GM12878 (cell line): ENCODE data around the gene ANXA11. TPM values are rescaled to one million over a fixed set of nuclear protein-coding genes. Genes with fewer than 3 reads are reported as not detected.

Experiments
- ATAC-seq: fragments of 200-7000 bp; cut with Tn5 transposase; 3 replicates; pipeline ENCODE4 v1.9.1; 2020; ENCODE audit warnings: mild to moderate bottlenecking, moderate library complexity
- BruUV-seq: library from RNA; stranded (reverse); fragments of 400-500 nt; replicated peaks from 2 replicates; lab custom pipeline; 2021; lab: Mats Ljungman, UMichigan
- CTCF ChIA-PET: fragments of 300-600 bp; sonication (Branson Sonifier 250); formaldehyde crosslinking; extraction: SDS; loops from one replicate; lab custom pipeline; 2021; ENCODE audit warnings: inconsistent platforms; lab: Yijun Ruan, JAX
- POLR2A ChIA-PET: fragments of 350-600 bp; formaldehyde crosslinking; extraction: SDS; loops from one replicate; lab custom pipeline; 2021; ENCODE audit warnings: inconsistent platforms; lab: Charles Lee
- RAD21 ChIA-PET: fragments of 300-600 bp; sonication (Branson Sonifier 250); formaldehyde crosslinking; loops from one replicate; lab custom pipeline; 2023; ENCODE audit warnings: antibody characterized with exemption; ENCODE audit not compliant: unreplicated experiment; lab: Charles Lee
- SMC1A ChIA-PET: fragments of 300-600 bp; sonication (Branson Sonifier 250); formaldehyde crosslinking; loops from one replicate; lab custom pipeline; 2023; ENCODE audit not compliant: unreplicated experiment, uncharacterized antibody; lab: Charles Lee
- DNase-seq: peaks from one replicate; pipeline ENCODE4 v3.0.0-alpha.2; 2011; ENCODE audit warnings: low read depth, low spot score
- FAIRE-seq: peaks from 3 replicates; lab custom pipeline; 2011; peaks lifted over from hg19 to GRCh38; lab: Jason Lieb, UNC
- H2AFZ ChIP-seq: 2 replicates; pipeline ENCODE4 v1.6.0; 2011; ENCODE audit warnings: low read depth, low read length, control low read depth; ENCODE audit not compliant: control insufficient read depth
- H3K27ac ChIP-seq: 2 replicates; pipeline ENCODE4 v1.5.1; 2011; ENCODE audit warnings: control low read depth; ENCODE audit not compliant: control insufficient read depth, insufficient read depth
- H3K27me3 ChIP-seq, 2 experiments: replicated peaks in 1 of 2; 2 replicates each; pipeline versions ENCODE4 v1.6.0 to v1.6.1; 2011; ENCODE audit warnings: low read length in 1 of 2; ENCODE audit not compliant: control insufficient read depth in 2 of 2, insufficient read depth in 2 of 2
- H3K36me3 ChIP-seq, 2 experiments: 2 replicates each; pipeline ENCODE4 v1.5.1; 2011; ENCODE audit warnings: low read length in 1 of 2; ENCODE audit not compliant: control insufficient read depth in 2 of 2, insufficient read depth in 2 of 2
- H3K4me1 ChIP-seq: 2 replicates; pipeline ENCODE4 v1.6.1; 2011; ENCODE audit warnings: mild to moderate bottlenecking, low read length, moderate library complexity, mixed read lengths; ENCODE audit not compliant: control insufficient read depth, insufficient read depth
- H3K4me2 ChIP-seq: 2 replicates; pipeline ENCODE4 v1.6.0; 2011; ENCODE audit warnings: control low read depth; ENCODE audit not compliant: control insufficient read depth, insufficient read depth
- H3K4me3 ChIP-seq: fragments of 200-600 bp; sonication (generic); 2 replicates; pipeline ENCODE4 v1.5.1; 2016
- H3K79me2 ChIP-seq: 2 replicates; pipeline ENCODE4 v1.6.0; 2011; ENCODE audit warnings: low read length; ENCODE audit not compliant: control insufficient read depth, insufficient read depth
- H3K9ac ChIP-seq: 2 replicates; pipeline ENCODE4 v1.8.0; 2011; ENCODE audit warnings: low read length, control low read depth, mixed read lengths; ENCODE audit not compliant: control insufficient read depth, insufficient read depth
- H3K9me3 ChIP-seq: replicated peaks from 3 replicates; pipeline ENCODE4 v1.5.1; 2011; ENCODE audit warnings: mild to moderate bottlenecking, low read length; ENCODE audit not compliant: control insufficient read depth, insufficient read depth
- H4K20me1 ChIP-seq: 2 replicates; pipeline ENCODE4 v1.6.0; 2011; ENCODE audit not compliant: control insufficient read depth, insufficient read depth
- KDM1A ChIP-seq: fragments of 200-600 bp; sonication (generic); IDR thresholded peaks from 2 replicates; pipeline ENCODE4 v1.6.1; 2016; ENCODE audit warnings: borderline replicate concordance
- MTA2 ChIP-seq: fragments of 450-650 bp; IDR thresholded peaks from 2 replicates; pipeline ENCODE4 v1.6.1; 2016; ENCODE audit warnings: low read depth, mild to moderate bottlenecking, moderate library complexity
- MYC ChIP-seq: IDR thresholded peaks from 2 replicates; pipeline ENCODE4 v1.6.1; 2011; ENCODE audit warnings: mild to moderate bottlenecking, low read length, moderate library complexity, inconsistent platforms; ENCODE audit not compliant: insufficient read depth, insufficient replicate concordance, insufficient read length, severe bottlenecking
- NR2C2 ChIP-seq: IDR thresholded peaks from 2 replicates; pipeline ENCODE4 v1.6.1; 2011; ENCODE audit warnings: borderline replicate concordance, low read depth; ENCODE audit not compliant: control insufficient read depth, insufficient read length
- STAT3 ChIP-seq: IDR thresholded peaks from 2 replicates; pipeline ENCODE4 v1.6.1; 2011; ENCODE audit warnings: low read depth, low read length, improper control_type of control experiment
- YY1 ChIP-seq: IDR thresholded peaks from 2 replicates; pipeline ENCODE4 v1.6.1; 2011; ENCODE audit warnings: low read depth, mild to moderate bottlenecking, low read length
- ZBTB33 ChIP-seq: fragments of 450-650 bp; IDR thresholded peaks from 2 replicates; pipeline ENCODE4 v1.6.1; 2017; ENCODE audit warnings: mild to moderate bottlenecking
- WGBS: methylation state at CpG from one replicate; pipeline ENCODE4 v1.1.6; 2016; ENCODE audit warnings: low lambda C conversion rate; ENCODE audit not compliant: insufficient replicate concordance, insufficient coverage; ENCODE audit errors: missing lambda C conversion rate; 5-methylcytosine and 5-hydroxymethylcytosine counted together
- in situ Hi-C: fragments of 300-500 bp; cut with MboI; formaldehyde crosslinking; loops from 9 replicates; pipeline ENCODE4 v1.14.3; 2018; ENCODE audit warnings: mixed read lengths
- intact Hi-C: fragments of 100-400 bp; cut with micrococcal nuclease; formaldehyde crosslinking; loops from one replicate; pipeline ENCODE4 v1.14.2; 2022; ENCODE audit not compliant: unreplicated experiment
- polyA plus RNA-seq, 11 experiments: library from polyadenylated mRNA; depleted of rRNA in 4 of 11; unstranded in 6 of 11; stranded (reverse) in 5 of 11; fragments of >200 nt; fragmentation: Nextera tagmentation in 4 of 11; fragmentation: Illumina TruSeq in 1 of 11; extraction: Ambion mirVana in 4 of 11; extraction: Trizol in 1 of 11; gene quantifications; 1 replicate in 1 of 11; 2 replicates in 10 of 11; pipeline versions ENCODE4 v1.2.1 to v1.2.3, GENCODE V29; 2011 to 2016; ENCODE audit warnings: inconsistent platforms in 2 of 11, missing spikeins in 2 of 11, low read depth in 1 of 11
- total RNA-seq, 4 experiments: library from RNA; depleted of rRNA in 3 of 4; stranded (reverse); fragments of >200 nt in 3 of 4; fragmentation: Illumina TruSeq in 1 of 4; extraction: Trizol in 1 of 4; gene quantifications; 2 replicates each; pipeline versions ENCODE4 v1.2.1 to v1.2.3, GENCODE V29; 2013 to 2021

The ANXA11 gene
- total and polyA plus RNA-seq, 10 of the 15 experiments (the other 5 are each of a cell fraction or from before 2014, with no cell fraction given): 25.0 to 129 (median 72.2) TPM

GRCh38 chr10:80150172-80150571 lies 55.2 kb downstream of the ANXA11 start:
- WGBS: 50% methylated on average over 2 of the region's 2 CpGs
- Histone ChIP-seq H3K4me1 (no peaks in the 10 kb centered on the region), H3K4me3 (no peak overlapping the region), H3K79me2 (no peaks in the 10 kb centered on the region), H3K9me3 (no peaks in the 10 kb centered on the region), H3K9ac (no peak overlapping the region), H3K27me3 (no peaks in the 10 kb centered on the region), H4K20me1 (no peaks in the 10 kb centered on the region), H3K27ac (no peak overlapping the region), H2AFZ (no peak overlapping the region), H3K36me3 (no peaks in the 10 kb centered on the region; a peak in 2 of 4 replicates), H3K4me2 (no peak overlapping the region)
- in situ Hi-C loops: no loop called here
- FAIRE-seq: no peak
- no peak for ATAC-seq
- no peak for DNase-seq
- TF ChIP-seq STAT3: no peak
- no peak for TF ChIP-seq NR2C2
- no peak for TF ChIP-seq MTA2
- TF ChIP-seq MYC: no peak
- no peak for TF ChIP-seq ZBTB33
- TF ChIP-seq YY1: no peak
- no peak for TF ChIP-seq KDM1A
- no TSS peak for BruUV-seq
- ChIA-PET RAD21 (interaction anchor here (0.6 to 1.0 kb wide), 3 partner anchors 53 to 71 kb away, joined by 3 read pairs; no protein-coding TSS in a partner anchor), CTCF (interaction anchor here (1.1 to 3.1 kb wide), 5 partner anchors 15 to 72 kb away, joined by 3 to 13 read pairs (median 3); no protein-coding TSS in a partner anchor), SMC1A (interaction anchor here (1.2 to 2.3 kb wide), 6 partner anchors 15 to 72 kb away, joined by 3 to 8 read pairs (median 4); no protein-coding TSS in a partner anchor), POLR2A (no interaction called here)
- intact Hi-C loops: no loop called here
